DOHH2 (cell line): ENCODE results near the gene FNIP2.

Experiments used
- H3F3A ChIP-seq: fragments of 200-600 bp; sonication (generic), shearing (Covaris generic); 2 replicates; pipeline ENCODE4 v1.6.0; 2016; ENCODE audit warnings: antibody characterized with exemption, mild to moderate bottlenecking; ENCODE audit not compliant: control insufficient read depth, insufficient read depth
- H3K27ac ChIP-seq: fragments of 200-600 bp; sonication (generic); 2 replicates; pipeline ENCODE4 v1.5.1; 2014; ENCODE audit warnings: low read depth, mild to moderate bottlenecking, low read length, moderate library complexity
- H3K27me3 ChIP-seq: fragments of 200-600 bp; sonication (generic); 2 replicates; pipeline ENCODE4 v1.6.1; 2014; ENCODE audit warnings: mild to moderate bottlenecking, low read length, mixed read lengths; ENCODE audit not compliant: control insufficient read depth
- H3K36me3 ChIP-seq: fragments of 200-600 bp; sonication (generic); 2 replicates; pipeline ENCODE4 v1.6.1; 2014; ENCODE audit warnings: mild to moderate bottlenecking, low read length, moderate library complexity, mixed read lengths; ENCODE audit not compliant: control insufficient read depth
- H3K4me1 ChIP-seq: fragments of 200-600 bp; sonication (generic); 2 replicates; pipeline ENCODE4 v1.6.1; 2014; ENCODE audit warnings: mild to moderate bottlenecking, low read length, mixed read lengths; ENCODE audit not compliant: control insufficient read depth
- H3K4me2 ChIP-seq: fragments of 200-600 bp; sonication (generic); 2 replicates; pipeline ENCODE4 v1.6.0; 2014; ENCODE audit warnings: mild to moderate bottlenecking, low read length, moderate library complexity
- H3K4me3 ChIP-seq: fragments of 200-600 bp; sonication (generic); 2 replicates; pipeline ENCODE4 v1.5.1; 2014; ENCODE audit warnings: mild to moderate bottlenecking, low read length, mixed read lengths
- H3K79me2 ChIP-seq: fragments of 200-600 bp; sonication (generic); 2 replicates; pipeline ENCODE4 v1.6.1; 2014; ENCODE audit warnings: mild to moderate bottlenecking, low read length, mixed read lengths; ENCODE audit not compliant: control insufficient read depth
- H3K9me2 ChIP-seq: fragments of 200-600 bp; sonication (generic); replicated peaks from 2 replicates; pipeline ENCODE4 v1.6.1; 2014; ENCODE audit warnings: mild to moderate bottlenecking, low read length, mixed read lengths; ENCODE audit not compliant: control insufficient read depth
- H3K9me3 ChIP-seq: fragments of 200-600 bp; sonication (generic); 2 replicates; pipeline ENCODE4 v1.6.1; 2014; ENCODE audit warnings: antibody characterized with exemption, low read length, mixed read lengths; ENCODE audit not compliant: control insufficient read depth, insufficient read depth
- H4K20me1 ChIP-seq: fragments of 200-600 bp; sonication (generic); 2 replicates; pipeline ENCODE4 v1.6.0; 2014; ENCODE audit warnings: low read depth, mild to moderate bottlenecking, antibody characterized with exemption, low read length, moderate library complexity; ENCODE audit not compliant: control insufficient read depth, insufficient read depth
- CTCF ChIP-seq: fragments of 200-600 bp; sonication (generic); IDR thresholded peaks from one replicate; pipeline ENCODE4 v1.5.1; 2014; ENCODE audit warnings: antibody characterized with exemption, mild to moderate bottlenecking, low read depth, low read length; ENCODE audit not compliant: poor library complexity, severe bottlenecking
- EZH2phosphoT487 ChIP-seq: fragments of 200-600 bp; sonication (generic); IDR thresholded peaks from 2 replicates; pipeline ENCODE4 v1.6.1; 2017; ENCODE audit warnings: borderline replicate concordance, mild to moderate bottlenecking, antibody characterized with exemption, low read length, moderate library complexity, mixed read lengths

Gene FNIP2

GRCh38 chr4:158722917-158723793, 45.7 kb upstream of the FNIP2 start, which contains the start of gene PPID:
Gene PPID, minus strand, starts transcription at chr4:158723396. Its CDS starts 108 bp downstream, at chr4:158723288.
- H3F3A ChIP-seq, result no peaks in the 10 kb centered on the region
- H3K79me2 ChIP-seq, result peaks cover 30% of the 10 kb centered on the region
- H3K9me2 ChIP-seq, result no peaks in the 10 kb centered on the region
- peaks cover 38% of the 10 kb centered on the region for H3K36me3 ChIP-seq
- H3K4me3 ChIP-seq, result peak within 1 kb of the TSS; percentile 94
- H3K27ac ChIP-seq, result peak within 1 kb of the TSS; percentile 46
- peaks cover 17% of the 10 kb centered on the region for H3K4me1 ChIP-seq
- TF ChIP-seq CTCF (peak; percentile 10), EZH2phosphoT487 (no peak)
- no peaks in the 10 kb centered on the region for H3K9me3 ChIP-seq
- H4K20me1 ChIP-seq, result no peaks in the 10 kb centered on the region
- peaks cover 11% of the 10 kb centered on the region for H3K27me3 ChIP-seq
- H3K4me2 ChIP-seq, result peak within 1 kb of the TSS; percentile 99

DNA sequence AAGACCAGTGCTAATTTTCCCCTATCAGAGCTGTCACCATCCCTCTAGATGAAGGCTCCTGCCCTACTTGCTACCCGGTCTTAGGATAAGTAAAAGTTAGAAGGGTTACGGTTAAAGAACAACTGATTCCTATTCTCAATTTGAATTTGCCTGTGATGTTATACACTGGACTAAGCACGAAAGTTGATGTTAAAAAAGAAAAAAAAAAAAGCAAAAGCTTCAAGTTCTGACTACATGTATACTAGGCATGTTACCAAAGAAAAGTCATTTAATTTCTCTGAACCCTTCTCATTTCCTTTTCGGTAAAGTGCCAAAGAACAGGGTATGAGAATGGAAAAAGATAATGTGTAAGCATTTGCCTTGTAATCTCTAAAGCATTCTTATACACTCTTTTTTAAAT, 44.2 kb upstream of the FNIP2 start:
- H3K4me2 ChIP-seq, result no peak overlapping the region
- peaks cover 26% of the 10 kb centered on the region for H3K27me3 ChIP-seq
- H3K27ac ChIP-seq, result no peak overlapping the region
- peaks cover 17% of the 10 kb centered on the region for H3K4me1 ChIP-seq
- no peaks in the 10 kb centered on the region for H3K9me3 ChIP-seq
- no peak overlapping the region for H3K4me3 ChIP-seq
- no peaks in the 10 kb centered on the region for H4K20me1 ChIP-seq
- peaks cover 30% of the 10 kb centered on the region for H3K79me2 ChIP-seq
- no peaks in the 10 kb centered on the region for H3F3A ChIP-seq
- H3K9me2 ChIP-seq, result no peaks in the 10 kb centered on the region
- no peak for TF ChIP-seq CTCF
- TF ChIP-seq EZH2phosphoT487, result no peak
- peaks cover 23% of the 10 kb centered on the region for H3K36me3 ChIP-seq

DNA sequence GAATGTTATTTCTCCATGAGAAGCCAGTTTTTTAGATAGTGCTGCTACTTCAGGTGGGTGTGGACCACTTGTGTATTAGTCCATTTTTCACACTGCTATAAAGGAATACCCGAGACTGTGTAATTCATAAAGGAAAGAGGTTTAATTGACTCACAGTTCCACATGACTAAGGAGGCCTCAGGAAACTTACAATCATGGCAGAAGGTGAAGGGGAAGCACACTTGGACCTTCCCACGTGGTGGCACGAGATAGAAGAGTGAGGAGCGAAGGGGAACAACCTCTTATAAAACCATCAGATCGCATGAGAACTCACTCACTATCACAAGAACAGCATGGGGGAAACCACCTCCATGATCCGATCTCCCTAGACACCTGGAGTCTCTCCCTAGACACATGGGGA, 42.2 kb upstream of the FNIP2 start:
- no peaks in the 10 kb centered on the region for H3K9me3 ChIP-seq
- no peak for TF ChIP-seq EZH2phosphoT487
- TF ChIP-seq CTCF, result no peak
- no peaks in the 10 kb centered on the region for H3K9me2 ChIP-seq
- H3K4me3 ChIP-seq, result no peak overlapping the region
- no peaks in the 10 kb centered on the region for H3F3A ChIP-seq
- H3K4me1 ChIP-seq, result peaks cover 12% of the 10 kb centered on the region
- peaks cover 31% of the 10 kb centered on the region for H3K27me3 ChIP-seq
- no peak overlapping the region for H3K27ac ChIP-seq
- no peak overlapping the region for H3K4me2 ChIP-seq
- peaks cover 7% of the 10 kb centered on the region for H3K36me3 ChIP-seq
- H3K79me2 ChIP-seq, result peaks cover 20% of the 10 kb centered on the region
- H4K20me1 ChIP-seq, result no peaks in the 10 kb centered on the region
